Uterus (tissue), 4 donors: ENCODE data around the gene LIMCH1. TPM values are rescaled to one million over a fixed set of nuclear protein-coding genes. Genes with fewer than 3 reads are reported as not detected.

ENCODE experiments used
- DNase-seq, 2 donors: peaks; one replicate each; pipeline ENCODE4 v3.0.0-alpha.2; 2019 to 2020
- H3K27ac ChIP-seq, 2 donors: fragments of 200-600 bp; sonication (generic); 1 replicate in 1 of 2; 2 replicates in 1 of 2; pipeline ENCODE4 v1.5.1; 2016 to 2018
- H3K27me3 ChIP-seq, 2 donors: fragments of 200-600 bp; sonication (generic); one replicate each; pipeline ENCODE4 v1.5.1; 2018 to 2019; ENCODE audit warnings: control low read depth in 1 of 2
- H3K36me3 ChIP-seq, 2 donors: fragments of 200-600 bp; sonication (generic); one replicate each; pipeline ENCODE4 v1.5.1; 2019; ENCODE audit warnings: control low read depth in 1 of 2
- H3K4me1 ChIP-seq, 2 donors: fragments of 200-600 bp; sonication (generic); one replicate each; pipeline ENCODE4 v1.5.1; 2018 to 2019; ENCODE audit warnings: control low read depth in 1 of 2
- H3K4me3 ChIP-seq, 2 donors: fragments of 200-600 bp; sonication (generic); 1 replicate in 1 of 2; 2 replicates in 1 of 2; pipeline ENCODE4 v1.5.1; 2018 to 2019; ENCODE audit warnings: mild to moderate bottlenecking in 1 of 2
- H3K9me3 ChIP-seq, 2 donors: fragments of 200-600 bp; sonication (generic); one replicate each; pipeline ENCODE4 v1.5.1; 2019; ENCODE audit warnings: control low read depth in 1 of 2
- POLR2A ChIP-seq, 2 donors: fragments of 450-650 bp; IDR thresholded peaks; one replicate each; pipeline ENCODE4 v1.6.1; 2016; ENCODE audit warnings: antibody characterized with exemption in 2 of 2, mild to moderate bottlenecking in 1 of 2, moderate library complexity in 1 of 2
- intact Hi-C: fragments of 100-400 bp; cut with DNase I; formaldehyde crosslinking; loops from one replicate; pipeline ENCODE4 v1.15.1; 2023; ENCODE audit warnings: low total_unique reads
- total RNA-seq, 4 donors: library from RNA; depleted of rRNA in 3 of 4; stranded (reverse); fragments of >200 nt in 3 of 4; gene quantifications; one replicate each; pipeline versions ENCODE4 v1.1.0 to v1.2.4, GENCODE V29; 2014 to 2023
- TF ChIP-seq, protein P1 (sequence below), 4 experiments: fragments of 200-600 bp in 2 of 4; fragments of 450-650 bp in 2 of 4; sonication (generic) in 2 of 4; IDR thresholded peaks; one replicate each; pipeline ENCODE4 v1.5.1; 2016 to 2019; ENCODE audit warnings: antibody characterized with exemption in 4 of 4, mild to moderate bottlenecking in 2 of 4, moderate library complexity in 1 of 4
- donor health status: DM: yes; HTN: yes; CAD: no.

LIMCH1 gene
- total RNA-seq, 4 donors from 2014 or later: 12.9 to 49.5 (median 28.2) TPM

DNA sequence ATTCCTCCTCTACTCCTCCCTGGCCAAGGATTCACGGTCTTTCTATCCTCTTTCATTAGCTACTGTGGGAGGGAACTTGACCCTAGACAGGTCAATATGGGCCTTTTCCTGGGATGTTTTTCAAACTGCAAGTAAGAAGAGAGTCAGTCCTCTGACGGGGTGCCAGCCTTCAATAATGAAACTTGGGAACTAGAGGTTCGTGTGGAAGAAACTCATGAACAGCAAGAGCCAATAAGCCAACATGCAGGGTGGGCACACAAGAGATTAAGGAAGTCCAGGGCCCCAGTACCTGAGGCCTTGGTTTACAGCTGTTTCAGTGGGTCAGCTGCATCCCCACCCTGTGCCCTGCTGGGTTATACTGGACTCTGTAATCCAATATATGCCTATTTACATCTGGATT lies 49.3 kb downstream of the LIMCH1 start:
- no peaks in the 10 kb centered on the region for H3K36me3 ChIP-seq

DNA sequence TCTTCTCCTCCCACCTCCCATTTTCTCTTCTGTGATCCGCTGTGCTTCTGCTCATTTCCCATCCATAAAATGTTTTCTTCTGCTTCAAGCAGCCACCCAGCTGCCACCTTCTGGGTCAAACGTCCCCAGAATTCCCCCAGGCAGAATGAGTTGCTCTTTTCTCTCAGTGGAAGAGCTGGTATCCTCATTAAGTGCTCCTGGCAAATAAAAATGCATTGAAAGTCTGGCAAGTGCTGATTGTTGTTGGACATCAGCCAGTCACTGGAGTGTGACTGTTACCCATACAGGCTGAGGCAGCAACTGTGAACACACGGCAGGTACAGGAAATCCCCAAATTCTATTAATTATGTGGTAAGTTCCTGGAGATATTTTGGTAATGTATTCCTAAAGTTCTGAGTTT lies 52.6 kb downstream of the LIMCH1 start:
- no peak for DNase-seq
- no peaks in the 10 kb centered on the region for H3K4me1 ChIP-seq
- no peaks in the 10 kb centered on the region for H3K36me3 ChIP-seq
- H3K9me3 ChIP-seq: no peaks in the 10 kb centered on the region
- H3K27ac ChIP-seq: no peak overlapping the region
- H3K4me3 ChIP-seq: no peak overlapping the region
- H3K27me3 ChIP-seq: no peaks in the 10 kb centered on the region
- intact Hi-C loops: no loop called here
- TF ChIP-seq, protein P1, sequence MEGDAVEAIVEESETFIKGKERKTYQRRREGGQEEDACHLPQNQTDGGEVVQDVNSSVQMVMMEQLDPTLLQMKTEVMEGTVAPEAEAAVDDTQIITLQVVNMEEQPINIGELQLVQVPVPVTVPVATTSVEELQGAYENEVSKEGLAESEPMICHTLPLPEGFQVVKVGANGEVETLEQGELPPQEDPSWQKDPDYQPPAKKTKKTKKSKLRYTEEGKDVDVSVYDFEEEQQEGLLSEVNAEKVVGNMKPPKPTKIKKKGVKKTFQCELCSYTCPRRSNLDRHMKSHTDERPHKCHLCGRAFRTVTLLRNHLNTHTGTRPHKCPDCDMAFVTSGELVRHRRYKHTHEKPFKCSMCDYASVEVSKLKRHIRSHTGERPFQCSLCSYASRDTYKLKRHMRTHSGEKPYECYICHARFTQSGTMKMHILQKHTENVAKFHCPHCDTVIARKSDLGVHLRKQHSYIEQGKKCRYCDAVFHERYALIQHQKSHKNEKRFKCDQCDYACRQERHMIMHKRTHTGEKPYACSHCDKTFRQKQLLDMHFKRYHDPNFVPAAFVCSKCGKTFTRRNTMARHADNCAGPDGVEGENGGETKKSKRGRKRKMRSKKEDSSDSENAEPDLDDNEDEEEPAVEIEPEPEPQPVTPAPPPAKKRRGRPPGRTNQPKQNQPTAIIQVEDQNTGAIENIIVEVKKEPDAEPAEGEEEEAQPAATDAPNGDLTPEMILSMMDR (IDR thresholded peaks at IDR 0.05): no peak
- TF ChIP-seq POLR2A (IDR thresholded peaks at IDR 0.05): no peak

More for the DNA sequence above, 49.3 kb downstream of the LIMCH1 start:
- no peaks in the 10 kb centered on the region for H3K4me1 ChIP-seq
- H3K9me3 ChIP-seq: no peaks in the 10 kb centered on the region
- intact Hi-C loops: no loop called here
- no peak overlapping the region for H3K4me3 ChIP-seq
- H3K27me3 ChIP-seq: no peaks in the 10 kb centered on the region
- no peak for DNase-seq
- no peak overlapping the region for H3K27ac ChIP-seq
- TF ChIP-seq, protein P1 (IDR thresholded peaks at IDR 0.05): no peak
- no peak for TF ChIP-seq POLR2A (IDR thresholded peaks at IDR 0.05)

DNA sequence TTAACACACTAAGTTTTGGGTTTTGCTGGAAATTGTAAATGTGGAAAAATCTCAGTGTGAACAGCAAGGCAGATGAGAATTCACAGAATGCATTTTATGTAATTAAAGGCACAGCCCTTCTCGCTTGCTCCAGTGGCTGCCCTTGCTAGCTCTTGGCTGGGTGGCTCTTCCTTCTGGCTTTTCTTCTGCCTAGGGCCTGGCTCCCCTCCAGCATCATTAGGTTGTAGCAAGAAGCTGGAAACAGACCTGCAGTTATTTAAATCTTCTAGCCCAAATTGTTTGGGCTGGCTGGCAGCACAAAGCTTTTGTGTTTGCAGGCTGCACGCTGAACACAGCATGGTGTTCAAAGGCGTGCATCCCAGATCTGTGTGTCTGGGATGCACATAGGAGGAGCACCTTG lies 56.5 kb downstream of the LIMCH1 start:
- no peak overlapping the region for H3K27ac ChIP-seq
- DNase-seq: peak; percentile 16 to 30
- H3K4me1 ChIP-seq: no peaks in the 10 kb centered on the region
- no peak for TF ChIP-seq POLR2A (IDR thresholded peaks at IDR 0.05)
- TF ChIP-seq, protein P1 (IDR thresholded peaks at IDR 0.05): no peak
- H3K27me3 ChIP-seq: no peaks in the 10 kb centered on the region
- no peaks in the 10 kb centered on the region for H3K36me3 ChIP-seq
- no peak overlapping the region for H3K4me3 ChIP-seq
- H3K9me3 ChIP-seq: no peaks in the 10 kb centered on the region
- intact Hi-C loops: no loop called here

DNA sequence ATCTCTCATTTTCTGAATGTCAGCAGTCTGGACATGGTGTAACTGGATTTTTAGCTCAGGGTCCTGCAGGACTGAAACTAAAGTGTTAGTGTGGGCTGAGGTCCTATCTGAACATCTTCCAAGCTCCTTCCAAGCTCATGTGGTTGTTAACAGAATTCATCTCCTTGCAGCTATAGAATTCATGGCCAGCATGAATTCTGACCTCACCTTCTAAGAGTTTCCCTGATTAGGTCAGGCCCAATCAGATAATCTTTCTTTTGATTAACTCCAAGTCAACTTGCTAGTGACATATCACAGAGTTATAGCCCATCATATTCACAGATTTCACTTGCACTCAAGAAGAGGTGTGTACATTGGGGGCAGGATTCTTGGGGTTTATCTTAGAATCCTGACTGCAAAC lies 59.5 kb downstream of the LIMCH1 start:
- H3K4me3 ChIP-seq: no peak overlapping the region
- H3K36me3 ChIP-seq: no peaks in the 10 kb centered on the region
- no peak overlapping the region for H3K27ac ChIP-seq
- TF ChIP-seq, protein P1 (IDR thresholded peaks at IDR 0.05): no peak
- TF ChIP-seq POLR2A (IDR thresholded peaks at IDR 0.05): no peak
- DNase-seq: no peak
- H3K4me1 ChIP-seq: no peaks in the 10 kb centered on the region
- no peaks in the 10 kb centered on the region for H3K9me3 ChIP-seq
- no peaks in the 10 kb centered on the region for H3K27me3 ChIP-seq
- intact Hi-C loops: no loop called here

DNA sequence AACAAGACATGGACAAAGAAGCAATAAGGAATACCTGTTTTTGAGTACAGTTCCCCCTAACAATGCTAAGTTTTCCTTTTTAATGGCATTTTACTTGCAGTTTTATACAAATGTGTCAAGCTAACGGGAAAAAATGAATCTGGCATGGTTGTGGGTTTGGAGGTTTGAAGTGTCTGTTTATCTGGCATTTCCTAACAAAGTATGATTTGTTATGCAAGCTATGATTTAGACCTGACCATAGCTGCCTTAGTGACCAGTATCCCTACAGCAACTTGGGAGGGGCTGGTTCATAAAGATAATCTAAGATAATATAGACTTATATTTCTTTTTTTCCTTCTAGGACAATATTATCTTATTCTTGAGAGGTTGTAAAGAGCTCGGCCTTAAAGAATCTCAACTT lies 60.6 kb downstream of the LIMCH1 start:
- Histone ChIP-seq H3K36me3 (no peaks in the 10 kb centered on the region), H3K4me3 (no peak overlapping the region), H3K4me1 (no peaks in the 10 kb centered on the region), H3K27me3 (no peaks in the 10 kb centered on the region), H3K9me3 (no peaks in the 10 kb centered on the region), H3K27ac (no peak overlapping the region)
- intact Hi-C loops: no loop called here
- DNase-seq: no peak
- TF ChIP-seq POLR2A (IDR thresholded peaks at IDR 0.05): no peak
- TF ChIP-seq, protein P1 (IDR thresholded peaks at IDR 0.05): no peak
